ENCODE measurements around the gene DENND1A. TPM values are rescaled to one million over a fixed set of nuclear protein-coding genes. Genes with fewer than 3 reads are reported as not detected.
"Not testable (repeated sequence)": the region's sequence is repeated elsewhere in the genome, so short reads cannot be mapped to it uniquely, and the experiment has no call there.

Gene DENND1A
- total and polyA plus RNA-seq, 2 donors from 2014 or later: 16.3 to 19.6 TPM

DNA sequence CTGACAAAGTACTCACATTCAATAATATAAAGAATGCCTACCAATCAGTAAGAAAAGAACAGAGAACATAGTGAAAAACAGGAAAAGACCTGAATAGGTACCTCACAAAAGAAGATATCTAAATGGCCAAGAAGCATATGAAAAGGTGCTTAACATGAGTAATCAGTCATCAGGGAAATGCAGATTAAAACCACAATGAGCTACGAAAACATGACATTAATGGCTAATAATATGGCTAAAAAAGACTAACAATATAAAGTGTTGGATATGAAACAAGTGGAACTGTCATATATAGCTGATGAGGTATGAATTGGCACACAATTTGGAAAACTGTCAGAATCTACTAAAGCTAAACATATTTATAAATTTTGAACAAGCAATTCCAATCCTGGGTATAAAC lies 18.9 kb downstream of the DENND1A start:
- TF ChIP-seq, protein P1, sequence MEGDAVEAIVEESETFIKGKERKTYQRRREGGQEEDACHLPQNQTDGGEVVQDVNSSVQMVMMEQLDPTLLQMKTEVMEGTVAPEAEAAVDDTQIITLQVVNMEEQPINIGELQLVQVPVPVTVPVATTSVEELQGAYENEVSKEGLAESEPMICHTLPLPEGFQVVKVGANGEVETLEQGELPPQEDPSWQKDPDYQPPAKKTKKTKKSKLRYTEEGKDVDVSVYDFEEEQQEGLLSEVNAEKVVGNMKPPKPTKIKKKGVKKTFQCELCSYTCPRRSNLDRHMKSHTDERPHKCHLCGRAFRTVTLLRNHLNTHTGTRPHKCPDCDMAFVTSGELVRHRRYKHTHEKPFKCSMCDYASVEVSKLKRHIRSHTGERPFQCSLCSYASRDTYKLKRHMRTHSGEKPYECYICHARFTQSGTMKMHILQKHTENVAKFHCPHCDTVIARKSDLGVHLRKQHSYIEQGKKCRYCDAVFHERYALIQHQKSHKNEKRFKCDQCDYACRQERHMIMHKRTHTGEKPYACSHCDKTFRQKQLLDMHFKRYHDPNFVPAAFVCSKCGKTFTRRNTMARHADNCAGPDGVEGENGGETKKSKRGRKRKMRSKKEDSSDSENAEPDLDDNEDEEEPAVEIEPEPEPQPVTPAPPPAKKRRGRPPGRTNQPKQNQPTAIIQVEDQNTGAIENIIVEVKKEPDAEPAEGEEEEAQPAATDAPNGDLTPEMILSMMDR (IDR thresholded peaks at IDR 0.05; ENCODE audit: borderline replicate concordance, extremely low read depth, insufficient read depth): no peak
- no peak overlapping the region for H3K9ac ChIP-seq (ENCODE audit: low read length in 3 of 3)
- no peaks in the 10 kb centered on the region for H3K36me3 ChIP-seq (ENCODE audit: control insufficient read depth in 2 of 3, insufficient read depth in 3 of 3, low read length in 3 of 3)
- DNase-seq (no peak), FAIRE-seq (no peak)
- no peak overlapping the region for H3K4me3 ChIP-seq (ENCODE audit: low read length in 3 of 3)
- no peaks in the 10 kb centered on the region for H3K27me3 ChIP-seq (ENCODE audit: control insufficient read depth, insufficient read depth, low read length)
- H3K4me1 ChIP-seq (ENCODE audit: control insufficient read depth in 2 of 3, insufficient read depth in 2 of 3, low read depth in 1 of 3, low read length in 3 of 3): no peaks in the 10 kb centered on the region
- intact Hi-C loops (cut with DNase I): no loop called here
- no peaks in the 10 kb centered on the region for H3K9me3 ChIP-seq (ENCODE audit: control insufficient read depth in 2 of 3, insufficient read depth in 1 of 3, low read length in 3 of 3)
- H3K27ac ChIP-seq (ENCODE audit: low read depth in 2 of 2, low read length in 2 of 2): no peak overlapping the region

DNA sequence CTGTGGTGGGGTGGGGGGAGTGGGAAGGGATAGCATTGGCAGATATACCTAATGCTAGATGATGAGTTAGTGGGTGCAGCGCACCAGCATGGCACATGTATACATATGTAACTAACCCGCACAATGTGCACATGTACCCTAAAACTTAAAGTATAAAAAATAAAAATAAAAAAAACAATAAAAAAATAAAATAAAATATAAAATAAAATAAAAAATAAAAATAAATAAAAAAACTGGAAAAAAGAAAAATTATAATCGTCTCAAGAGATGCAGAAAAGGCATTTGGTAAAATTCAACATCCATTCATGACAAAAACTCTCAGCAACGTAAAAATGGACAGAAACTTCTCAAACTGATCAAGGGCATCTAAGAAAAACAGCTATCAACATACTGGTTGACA lies 20.7 kb downstream of the DENND1A start:
- H3K9ac ChIP-seq (ENCODE audit: low read length in 3 of 3); H3K4me3 ChIP-seq (ENCODE audit: low read length in 3 of 3); H3K9me3 ChIP-seq (ENCODE audit: control insufficient read depth in 2 of 3, insufficient read depth in 1 of 3, low read length in 3 of 3); H3K27ac ChIP-seq (ENCODE audit: low read depth in 2 of 2, low read length in 2 of 2); FAIRE-seq; H3K27me3 ChIP-seq (ENCODE audit: control insufficient read depth, insufficient read depth, low read length); H3K36me3 ChIP-seq (ENCODE audit: control insufficient read depth in 2 of 3, insufficient read depth in 3 of 3, low read length in 3 of 3); intact Hi-C loops (cut with DNase I); H3K4me1 ChIP-seq (ENCODE audit: control insufficient read depth in 2 of 3, insufficient read depth in 2 of 3, low read depth in 1 of 3, low read length in 3 of 3); DNase-seq: not testable (repeated sequence)

DNA sequence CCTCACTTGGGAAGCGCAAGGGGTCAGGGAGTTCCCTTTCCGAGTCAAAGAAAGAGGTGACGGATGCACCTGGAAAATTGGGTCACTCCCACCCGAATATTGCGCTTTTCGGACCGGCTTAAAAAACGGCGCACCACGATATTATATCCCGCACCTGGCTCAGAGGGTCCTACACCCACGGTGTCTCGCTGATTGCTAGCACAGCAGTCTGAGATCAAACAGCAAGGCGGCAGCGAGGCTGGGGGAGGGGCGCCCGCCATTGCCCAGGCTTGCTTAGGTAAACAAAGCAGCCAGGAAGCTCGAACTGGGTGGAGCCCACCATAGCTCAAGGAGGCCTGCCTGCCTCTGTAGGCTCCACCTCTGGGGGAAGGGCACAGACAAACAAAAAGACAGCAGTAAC lies 26.4 kb downstream of the DENND1A start:
- FAIRE-seq: not testable (repeated sequence)

DNA sequence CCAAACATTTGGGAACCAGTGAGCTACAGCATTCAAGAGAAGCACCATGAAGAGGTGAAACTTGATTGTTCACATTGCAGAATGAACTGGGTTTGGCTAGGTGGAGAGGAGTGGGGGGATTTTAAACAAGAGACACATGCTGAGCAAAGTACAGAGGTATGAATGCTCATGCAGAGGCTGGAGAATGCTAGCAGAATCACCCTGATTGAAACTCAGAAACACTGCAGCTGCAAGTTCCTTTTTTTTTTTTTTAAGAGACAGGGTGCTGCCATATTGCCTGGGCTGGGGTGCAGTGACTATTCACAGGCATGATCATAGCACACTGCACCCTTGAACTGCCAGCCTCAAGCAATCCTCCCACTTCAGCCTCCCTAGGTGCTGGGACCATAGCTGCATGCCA lies 35.1 kb downstream of the DENND1A start:
- H3K4me1 ChIP-seq (ENCODE audit: control insufficient read depth in 2 of 3, insufficient read depth in 2 of 3, low read depth in 1 of 3, low read length in 3 of 3): peaks cover 0 to 2% (median 0%) of the 10 kb centered on the region in 3 donors
- DNase-seq (no peak), FAIRE-seq (no peak)
- H3K27ac ChIP-seq (ENCODE audit: low read depth in 2 of 2, low read length in 2 of 2): no peak overlapping the region
- TF ChIP-seq, protein P1 (IDR thresholded peaks at IDR 0.05; ENCODE audit: borderline replicate concordance, extremely low read depth, insufficient read depth): no peak
- no peaks in the 10 kb centered on the region for H3K27me3 ChIP-seq (ENCODE audit: control insufficient read depth, insufficient read depth, low read length)
- H3K9me3 ChIP-seq (ENCODE audit: control insufficient read depth in 2 of 3, insufficient read depth in 1 of 3, low read length in 3 of 3): no peaks in the 10 kb centered on the region
- no peak overlapping the region for H3K9ac ChIP-seq (ENCODE audit: low read length in 3 of 3)
- H3K36me3 ChIP-seq (ENCODE audit: control insufficient read depth in 2 of 3, insufficient read depth in 3 of 3, low read length in 3 of 3): no peaks in the 10 kb centered on the region
- intact Hi-C loops (cut with DNase I): no loop called here
- no peak overlapping the region for H3K4me3 ChIP-seq (ENCODE audit: low read length in 3 of 3)

More for the DNA sequence above, 26.4 kb downstream of the DENND1A start:
- H3K4me1 ChIP-seq (ENCODE audit: control insufficient read depth in 2 of 3, insufficient read depth in 2 of 3, low read depth in 1 of 3, low read length in 3 of 3); DNase-seq; H3K27ac ChIP-seq (ENCODE audit: low read depth in 2 of 2, low read length in 2 of 2); H3K4me3 ChIP-seq (ENCODE audit: low read length in 3 of 3); H3K9ac ChIP-seq (ENCODE audit: low read length in 3 of 3); H3K36me3 ChIP-seq (ENCODE audit: control insufficient read depth in 2 of 3, insufficient read depth in 3 of 3, low read length in 3 of 3); H3K27me3 ChIP-seq (ENCODE audit: control insufficient read depth, insufficient read depth, low read length); intact Hi-C loops (cut with DNase I); H3K9me3 ChIP-seq (ENCODE audit: control insufficient read depth in 2 of 3, insufficient read depth in 1 of 3, low read length in 3 of 3): not testable (repeated sequence)

All from kidney (tissue), 14 donors.